ENCODE measurements around the gene SPINDOC. TPM values are rescaled to one million over a fixed set of nuclear protein-coding genes. Genes with fewer than 3 reads are reported as not detected.

SPINDOC gene
- total and polyA plus RNA-seq, 9 of the 15 experiments (the other 6 are each of a cell fraction or from before 2014, with no cell fraction given), result 0.70 to 36.3 (median 19.6) TPM

- DNase-seq (ENCODE audit: extremely low read depth in 1 of 4, low spot score in 3 of 4), result no peak
- Histone ChIP-seq H3K4me2 (ENCODE audit: insufficient read depth, low read length) (no peak overlapping the region), H3K4me1 (replicated peaks in 1 of 2; ENCODE audit: control insufficient read depth in 2 of 2, insufficient read depth in 2 of 2, low read length in 2 of 2) (peaks cover 31 to 38% of the 10 kb centered on the region in 2 experiments), H3K4me3 (no peak overlapping the region), H3K27me3 (ENCODE audit: control insufficient read depth in 2 of 2, insufficient read depth in 2 of 2, low read length in 2 of 2) (no peaks in the 10 kb centered on the region), H3K79me2 (ENCODE audit: control insufficient read depth, insufficient read depth, low read length) (peaks cover 86% of the 10 kb centered on the region), H4K20me1 (replicated peaks; ENCODE audit: control insufficient read depth, insufficient read depth, low read length) (peaks cover 50% of the 10 kb centered on the region), H2AFZ (ENCODE audit: low read depth, low read length) (no peak overlapping the region), H3K36me3 (ENCODE audit: control insufficient read depth, insufficient read depth, low read length) (peaks cover 48% of the 10 kb centered on the region; the same call in 2 of the 3 replicates), H3K9ac (ENCODE audit: insufficient read depth in 1 of 2, low read depth in 2 of 2, low read length in 2 of 2) (peak overlapping the region in 1 of 2 experiments; percentile 39; a peak in 1 of 4 replicates), H3K9me3 (replicated peaks; ENCODE audit: control insufficient read depth, insufficient read depth, low read depth, low read length) (no peaks in the 10 kb centered on the region), H3K9me1 (ENCODE audit: control insufficient read depth, insufficient read depth, low read length) (peaks cover 5% of the 10 kb centered on the region), H3K27ac (ENCODE audit: extremely low read depth, low read depth, low read length) (no peak overlapping the region)
- no peak for FAIRE-seq
- in situ Hi-C loops (cut with MboI) (no loop called here), intact Hi-C loops (cut with micrococcal nuclease) (no loop called here)
- BruUV-seq (replicated peaks), result no TSS peak
- CTCF ChIA-PET (ENCODE audit: low intra/inter-chr PET ratio), result no interaction called here
- 64% methylated on average over 1 of the region's 1 CpG for WGBS (ENCODE audit: insufficient coverage, low coverage, missing lambda C conversion rate)
- TF ChIP-seq EZH2 (IDR thresholded peaks at IDR 0.05; ENCODE audit: borderline replicate concordance, low read depth, low read length) (no peak), ILF3 (IDR thresholded peaks at IDR 0.05; ENCODE audit: borderline replicate concordance) (no peak), KLF13 (tag; IDR thresholded peaks at IDR 0.05; ENCODE audit: borderline replicate concordance, low read depth) (no peak), NR1H2 (CRISPR knock-in tag; IDR thresholded peaks at IDR 0.05) (no peak), ZNF143 (CRISPR knock-in tag; IDR thresholded peaks at IDR 0.05) (no peak), ZNF133 (CRISPR knock-in tag; IDR thresholded peaks at IDR 0.05) (no peak)
- POLR2A ChIA-PET, result interaction anchor here (0.6 to 0.8 kb wide), 3 partner anchors 32 to 44 kb away, joined by 3 to 4 read pairs (median 4); no protein-coding TSS in a partner anchor
- ATAC-seq, result no peak
Observed at GRCh38 chr11:63843041-63843440, 29.8 kb downstream of the SPINDOC start.

GRCh38 chr11:63844836-63845235 is 31.6 kb downstream of the SPINDOC start:
- Histone ChIP-seq H3K27ac (ENCODE audit: extremely low read depth, low read depth, low read length) (0 out of 3 replicates have a peak overlapping the region, but pooled peaks have one; percentile 17), H3K9me3 (replicated peaks; ENCODE audit: control insufficient read depth, insufficient read depth, low read depth, low read length) (no peaks in the 10 kb centered on the region), H3K79me2 (ENCODE audit: control insufficient read depth, insufficient read depth, low read length) (peaks cover 88% of the 10 kb centered on the region), H2AFZ (ENCODE audit: low read depth, low read length) (no peak overlapping the region), H3K36me3 (ENCODE audit: control insufficient read depth, insufficient read depth, low read length) (peaks cover 53% of the 10 kb centered on the region; the same call in 2 of the 3 replicates), H3K9ac (ENCODE audit: insufficient read depth in 1 of 2, low read depth in 2 of 2, low read length in 2 of 2) (no peak overlapping the region; a peak in 1 of 4 replicates), H3K4me2 (ENCODE audit: insufficient read depth, low read length) (no peak overlapping the region), H4K20me1 (replicated peaks; ENCODE audit: control insufficient read depth, insufficient read depth, low read length) (peaks cover 45% of the 10 kb centered on the region), H3K9me1 (ENCODE audit: control insufficient read depth, insufficient read depth, low read length) (peaks cover 5% of the 10 kb centered on the region), H3K27me3 (ENCODE audit: control insufficient read depth in 2 of 2, insufficient read depth in 2 of 2, low read length in 2 of 2) (no peaks in the 10 kb centered on the region), H3K4me3 (no peak overlapping the region), H3K4me1 (replicated peaks in 1 of 2; ENCODE audit: control insufficient read depth in 2 of 2, insufficient read depth in 2 of 2, low read length in 2 of 2) (peaks cover 22 to 35% of the 10 kb centered on the region in 2 experiments)
- CTCF ChIA-PET (ENCODE audit: low intra/inter-chr PET ratio), result no interaction called here
- no TSS peak for BruUV-seq (replicated peaks)
- ATAC-seq (no peak), DNase-seq (ENCODE audit: extremely low read depth in 1 of 4, low spot score in 3 of 4) (no peak), FAIRE-seq (no peak)
- 72% methylated on average over 4 of the region's 4 CpGs for WGBS (ENCODE audit: insufficient coverage, low coverage, missing lambda C conversion rate)
- in situ Hi-C loops (cut with MboI) (no loop called here), intact Hi-C loops (cut with micrococcal nuclease) (no loop called here)
- POLR2A ChIA-PET, result interaction anchor here (0.6 to 2.5 kb wide), 10 partner anchors 10 to 100 kb away, joined by 3 to 10 read pairs (median 4); no protein-coding TSS in a partner anchor
- no peak for TF ChIP-seq HOMEZ (CRISPR knock-in tag; IDR thresholded peaks at IDR 0.05)
- TF ChIP-seq KAT7 (CRISPR knock-in tag; IDR thresholded peaks at IDR 0.05; ENCODE audit: borderline replicate concordance), result 0 out of 2 replicates have a peak, but pooled peaks have one; percentile 43

Data from K562 (cell line).